MM.1S (cell line): ENCODE results near the gene CSTPP1.

Experiments
- DNase-seq: peaks from one replicate; pipeline ENCODE4 v3.0.0-alpha.2; 2015
- H2AFZ ChIP-seq: fragments of 300-600 bp; sonication (generic); 2 replicates; pipeline ENCODE4 v1.6.0; 2016; ENCODE audit warnings: antibody characterized with exemption, low read length
- H3F3A ChIP-seq: fragments of 300-600 bp; sonication (generic); 2 replicates; pipeline ENCODE4 v1.6.1; 2016; ENCODE audit warnings: mild to moderate bottlenecking, antibody characterized with exemption, low read length, moderate library complexity, mixed read lengths; ENCODE audit not compliant: insufficient read depth
- H3K27ac ChIP-seq: fragments of 300-600 bp; sonication (generic); 2 replicates; pipeline ENCODE4 v1.5.1; 2016; ENCODE audit warnings: mild to moderate bottlenecking, low read length
- H3K27me3 ChIP-seq: fragments of 300-600 bp; sonication (generic); replicated peaks from 2 replicates; pipeline ENCODE4 v1.6.0; 2016; ENCODE audit warnings: low read length; ENCODE audit not compliant: insufficient read depth
- H3K36me3 ChIP-seq: fragments of 300-600 bp; sonication (generic); replicated peaks from 2 replicates; pipeline ENCODE4 v1.6.1; 2016; ENCODE audit warnings: mild to moderate bottlenecking, low read length, mixed read lengths; ENCODE audit not compliant: insufficient read depth
- H3K4me1 ChIP-seq: fragments of 300-600 bp; sonication (generic); 2 replicates; pipeline ENCODE4 v1.6.1; 2016; ENCODE audit warnings: low read length, mixed read lengths
- H3K4me2 ChIP-seq: fragments of 300-600 bp; sonication (generic); 2 replicates; pipeline ENCODE4 v1.6.0; 2016; ENCODE audit warnings: low read depth, low read length
- H3K4me3 ChIP-seq: fragments of 300-600 bp; sonication (generic); 2 replicates; pipeline ENCODE4 v1.5.1; 2016; ENCODE audit warnings: low read length, mixed read lengths
- H3K79me2 ChIP-seq: fragments of 300-600 bp; sonication (generic); 2 replicates; pipeline ENCODE4 v1.6.1; 2016; ENCODE audit warnings: mixed run types, low read length, mixed read lengths
- H3K9ac ChIP-seq: fragments of 300-600 bp; sonication (generic); 2 replicates; pipeline ENCODE4 v1.6.1; 2016; ENCODE audit warnings: low read length, mixed read lengths
- H3K9me2 ChIP-seq: fragments of 300-600 bp; sonication (generic); replicated peaks from 2 replicates; pipeline ENCODE4 v1.6.1; 2016; ENCODE audit warnings: mild to moderate bottlenecking, low read length, mixed read lengths; ENCODE audit not compliant: insufficient read depth
- H3K9me3 ChIP-seq: fragments of 300-600 bp; sonication (generic); replicated peaks from 2 replicates; pipeline ENCODE4 v1.6.1; 2016; ENCODE audit warnings: mild to moderate bottlenecking, low read length, mixed read lengths; ENCODE audit not compliant: insufficient read depth
- H4K20me1 ChIP-seq: fragments of 300-600 bp; sonication (generic); 2 replicates; pipeline ENCODE4 v1.6.1; 2016; ENCODE audit warnings: mild to moderate bottlenecking, low read length, moderate library complexity, mixed read lengths; ENCODE audit not compliant: insufficient read depth
- CTCF ChIP-seq: fragments of 300-600 bp; sonication (generic); IDR thresholded peaks from 2 replicates; pipeline ENCODE4 v1.5.1; 2016; ENCODE audit warnings: antibody characterized with exemption, low read length, mixed read lengths
- EZH2 ChIP-seq: fragments of 300-600 bp; sonication (generic); optimal IDR thresholded peaks from 2 replicates; pipeline ENCODE3; 2017; ENCODE audit warnings: low read depth, mild to moderate bottlenecking, antibody characterized with exemption, low read length, mixed read lengths
- EZH2phosphoT487 ChIP-seq: fragments of 300-600 bp; sonication (generic); IDR thresholded peaks from 2 replicates; pipeline ENCODE4 v1.6.1; 2018; ENCODE audit warnings: antibody characterized with exemption, low read length

CSTPP1 gene

DNA sequence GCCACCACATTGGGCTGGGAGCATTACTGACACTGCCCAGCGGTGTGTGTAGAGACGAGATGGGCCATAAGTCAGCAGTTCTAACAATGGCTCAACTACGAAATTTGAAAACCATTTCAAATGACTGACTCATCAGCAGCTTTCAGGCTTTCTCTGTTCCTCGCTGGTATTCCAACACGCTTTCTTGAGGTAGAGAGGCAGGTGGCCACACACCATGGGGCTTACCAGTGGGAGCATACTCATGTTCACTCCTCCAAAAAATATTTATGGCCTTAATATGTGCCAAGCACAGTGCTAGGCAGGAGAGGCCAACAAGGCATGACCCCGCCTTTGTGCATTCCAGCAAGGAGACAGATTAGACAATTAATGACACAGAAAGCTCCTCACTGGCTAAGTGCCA, 219.8 kb downstream of the CSTPP1 start:
- Histone ChIP-seq H3K4me3 (no peak overlapping the region), H3K9me3 (no peaks in the 10 kb centered on the region), H3K9me2 (no peaks in the 10 kb centered on the region), H4K20me1 (no peaks in the 10 kb centered on the region), H3K27ac (no peak overlapping the region), H3K4me1 (no peaks in the 10 kb centered on the region), H3K9ac (no peak overlapping the region), H3F3A (peaks cover 9% of the 10 kb centered on the region; the same call in 1 of the 2 replicates), H3K4me2 (no peak overlapping the region), H3K79me2 (no peaks in the 10 kb centered on the region), H2AFZ (no peak overlapping the region), H3K36me3 (no peaks in the 10 kb centered on the region), H3K27me3 (no peaks in the 10 kb centered on the region)
- no peak for DNase-seq
- TF ChIP-seq CTCF (no peak), EZH2phosphoT487 (no peak), EZH2 (no peak)

GRCh38 chr11:47156951-47157350, 220.4 kb downstream of the CSTPP1 start:
- Histone ChIP-seq H3K9me2 (no peaks in the 10 kb centered on the region), H4K20me1 (no peaks in the 10 kb centered on the region), H3K4me3 (no peak overlapping the region), H3K27ac (no peak overlapping the region), H3K4me1 (no peaks in the 10 kb centered on the region), H2AFZ (no peak overlapping the region), H3K9me3 (no peaks in the 10 kb centered on the region), H3K79me2 (no peaks in the 10 kb centered on the region), H3K4me2 (no peak overlapping the region), H3K27me3 (no peaks in the 10 kb centered on the region), H3K9ac (no peak overlapping the region), H3F3A (peaks cover 9% of the 10 kb centered on the region; the same call in 1 of the 2 replicates), H3K36me3 (no peaks in the 10 kb centered on the region)
- TF ChIP-seq CTCF (no peak), EZH2 (no peak), EZH2phosphoT487 (no peak)
- no peak for DNase-seq

- Histone ChIP-seq H3K4me1 (no peaks in the 10 kb centered on the region), H3K4me2 (no peak overlapping the region), H3K9me3 (no peaks in the 10 kb centered on the region), H3F3A (peaks cover 9% of the 10 kb centered on the region; the same call in 1 of the 2 replicates), H2AFZ (no peak overlapping the region), H3K27me3 (no peaks in the 10 kb centered on the region), H4K20me1 (no peaks in the 10 kb centered on the region), H3K27ac (no peak overlapping the region), H3K4me3 (no peak overlapping the region), H3K9ac (no peak overlapping the region), H3K36me3 (no peaks in the 10 kb centered on the region), H3K79me2 (no peaks in the 10 kb centered on the region), H3K9me2 (no peaks in the 10 kb centered on the region)
- DNase-seq, result no peak
- TF ChIP-seq EZH2phosphoT487 (no peak), EZH2 (no peak), CTCF (no peak)
Measured at GRCh38 chr11:47157805-47158204, 221.2 kb downstream of the CSTPP1 start.
